Fibroblast of peridontal ligament (primary cell): ENCODE measurements around the gene VEZT.
"Not testable (repeated sequence)": the region's sequence is repeated elsewhere in the genome, so short reads cannot be mapped to it uniquely, and the experiment has no call there.

Source experiments
- DNase-seq: peaks from one replicate; pipeline ENCODE4 v3.0.0-alpha.2; 2010; ENCODE audit errors: extremely low read depth

VEZT gene, protein sequence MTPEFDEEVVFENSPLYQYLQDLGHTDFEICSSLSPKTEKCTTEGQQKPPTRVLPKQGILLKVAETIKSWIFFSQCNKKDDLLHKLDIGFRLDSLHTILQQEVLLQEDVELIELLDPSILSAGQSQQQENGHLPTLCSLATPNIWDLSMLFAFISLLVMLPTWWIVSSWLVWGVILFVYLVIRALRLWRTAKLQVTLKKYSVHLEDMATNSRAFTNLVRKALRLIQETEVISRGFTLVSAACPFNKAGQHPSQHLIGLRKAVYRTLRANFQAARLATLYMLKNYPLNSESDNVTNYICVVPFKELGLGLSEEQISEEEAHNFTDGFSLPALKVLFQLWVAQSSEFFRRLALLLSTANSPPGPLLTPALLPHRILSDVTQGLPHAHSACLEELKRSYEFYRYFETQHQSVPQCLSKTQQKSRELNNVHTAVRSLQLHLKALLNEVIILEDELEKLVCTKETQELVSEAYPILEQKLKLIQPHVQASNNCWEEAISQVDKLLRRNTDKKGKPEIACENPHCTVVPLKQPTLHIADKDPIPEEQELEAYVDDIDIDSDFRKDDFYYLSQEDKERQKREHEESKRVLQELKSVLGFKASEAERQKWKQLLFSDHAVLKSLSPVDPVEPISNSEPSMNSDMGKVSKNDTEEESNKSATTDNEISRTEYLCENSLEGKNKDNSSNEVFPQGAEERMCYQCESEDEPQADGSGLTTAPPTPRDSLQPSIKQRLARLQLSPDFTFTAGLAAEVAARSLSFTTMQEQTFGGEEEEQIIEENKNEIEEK

DNA sequence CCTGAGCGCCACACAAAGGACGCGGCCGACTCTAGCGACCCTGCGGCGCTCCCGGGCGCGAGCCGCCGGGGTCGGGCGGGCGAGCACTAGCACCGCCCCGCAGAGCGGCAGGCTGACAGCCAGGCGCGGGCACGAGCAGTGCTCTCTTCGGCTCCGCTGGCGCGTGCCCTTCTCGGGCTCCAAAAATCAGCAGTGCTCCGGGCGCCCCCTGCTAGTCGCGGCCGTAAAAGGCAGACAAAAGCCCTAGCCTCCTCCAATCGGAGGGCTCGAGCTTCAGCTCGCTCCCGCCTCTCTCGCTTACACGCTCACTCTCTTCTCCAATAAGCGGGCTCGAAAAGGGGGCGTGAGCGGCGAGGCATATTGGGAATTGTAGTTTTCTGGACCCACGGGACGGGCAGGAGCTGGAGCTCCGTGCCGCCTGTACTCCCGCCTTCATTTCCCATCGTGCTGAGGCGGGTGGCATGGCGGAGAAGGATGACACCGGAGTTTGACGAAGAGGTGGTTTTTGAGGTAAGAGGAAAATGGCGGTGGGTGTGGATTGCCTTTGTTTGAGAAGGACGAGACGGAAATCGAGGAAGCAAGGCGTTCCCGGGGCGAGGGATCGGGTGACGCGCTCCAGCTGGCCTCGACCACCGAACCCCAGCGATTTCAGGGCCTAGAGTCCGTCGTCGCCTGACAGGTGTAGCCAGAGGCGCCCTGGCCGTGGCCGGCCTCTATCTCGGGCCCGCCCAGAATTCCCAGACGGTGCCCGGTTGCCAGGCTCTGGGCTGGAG is at the start of gene VEZT, which contains the start of gene FGD6:
TSS of gene VEZT (plus strand) at position 431 of the 773 bp plus-strand sequence. CDS start at position 475, 44 bp downstream.
TSS of gene FGD6 (minus strand) at position 91 of the 773 bp plus-strand sequence. CDS start 227 bp downstream, outside the sequence.
- DNase-seq, result peak; percentile 99

DNA sequence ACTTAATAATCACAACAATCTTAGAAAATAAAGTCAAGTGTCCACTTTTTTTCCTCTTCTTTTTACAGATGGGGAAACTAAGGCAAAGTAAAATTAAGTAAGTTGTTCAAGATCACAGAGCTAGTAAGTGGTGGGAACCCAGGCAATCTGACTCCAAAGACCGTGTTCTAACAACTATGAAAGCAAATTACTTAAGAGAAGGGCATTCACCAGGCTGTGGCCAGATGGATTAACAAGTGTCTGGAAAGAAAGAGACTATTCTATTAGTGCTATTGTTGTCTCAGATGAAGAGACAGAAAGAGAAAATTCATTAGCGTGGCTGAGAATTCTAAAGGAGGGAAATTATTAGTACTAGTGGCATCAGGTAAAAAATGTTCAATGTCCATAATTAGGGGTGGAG is 48.9 kb upstream of the VEZT start:
- DNase-seq, result no peak

DNA sequence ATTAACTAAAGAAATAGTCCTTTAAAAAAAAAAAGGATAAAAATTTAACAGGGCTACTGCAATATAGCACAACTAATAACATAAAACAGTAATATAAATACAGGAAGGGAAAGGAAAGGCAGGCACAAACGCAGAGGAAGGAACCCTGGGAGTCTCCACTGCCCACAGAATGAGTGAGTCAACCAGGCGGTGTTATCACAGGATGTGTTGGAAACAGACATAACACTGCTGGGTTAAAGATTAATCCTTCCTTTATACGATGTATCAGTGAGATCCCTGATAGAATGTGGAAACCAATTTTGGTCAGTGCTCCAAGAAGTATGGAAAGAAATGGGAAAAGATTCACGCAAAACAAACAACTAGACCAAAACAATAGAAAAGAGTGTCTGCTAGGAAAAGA is 48.2 kb upstream of the VEZT start:
- peak; percentile 59 for DNase-seq

DNA sequence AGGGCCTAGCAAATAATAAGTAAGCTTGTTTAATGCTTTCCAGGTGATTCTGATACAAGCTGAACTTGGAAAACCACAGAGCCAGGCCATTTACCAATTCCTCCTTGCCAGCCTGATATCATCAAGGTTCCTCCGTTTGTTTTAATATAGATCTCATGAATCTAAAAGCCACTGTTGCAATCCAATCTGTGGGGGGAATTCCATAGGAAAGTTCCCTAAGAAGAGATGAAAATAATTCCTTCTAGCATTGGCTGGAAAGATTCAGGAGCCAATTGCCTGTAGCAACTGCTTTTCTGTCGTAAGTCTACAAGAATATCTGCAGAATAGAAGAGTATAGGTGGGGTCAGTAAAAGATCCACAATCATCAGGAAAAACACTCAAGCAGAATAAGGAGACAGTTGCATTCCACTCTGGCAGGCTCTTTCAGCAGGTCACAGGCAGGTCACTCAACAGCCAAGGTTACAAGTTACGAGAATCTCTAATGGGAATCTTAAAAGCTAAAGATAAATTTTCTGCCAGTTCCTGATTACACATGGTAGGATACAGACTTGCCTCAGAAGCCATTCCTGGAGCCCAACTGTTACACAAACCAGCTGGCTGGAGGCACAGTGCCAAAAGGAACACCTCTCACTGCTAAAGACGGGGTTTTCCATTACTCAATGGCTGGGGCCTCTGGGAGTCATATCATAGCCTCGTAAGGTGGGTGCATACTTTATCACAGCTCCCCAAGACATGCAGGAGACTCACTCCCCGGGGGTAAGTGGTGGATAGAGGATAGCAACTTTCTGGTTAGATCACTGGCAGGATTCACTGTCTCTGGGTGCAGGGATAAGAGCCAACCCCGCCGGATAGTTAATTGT is 44.0 kb upstream of the VEZT start:
- peak; percentile 58 for DNase-seq

DNA sequence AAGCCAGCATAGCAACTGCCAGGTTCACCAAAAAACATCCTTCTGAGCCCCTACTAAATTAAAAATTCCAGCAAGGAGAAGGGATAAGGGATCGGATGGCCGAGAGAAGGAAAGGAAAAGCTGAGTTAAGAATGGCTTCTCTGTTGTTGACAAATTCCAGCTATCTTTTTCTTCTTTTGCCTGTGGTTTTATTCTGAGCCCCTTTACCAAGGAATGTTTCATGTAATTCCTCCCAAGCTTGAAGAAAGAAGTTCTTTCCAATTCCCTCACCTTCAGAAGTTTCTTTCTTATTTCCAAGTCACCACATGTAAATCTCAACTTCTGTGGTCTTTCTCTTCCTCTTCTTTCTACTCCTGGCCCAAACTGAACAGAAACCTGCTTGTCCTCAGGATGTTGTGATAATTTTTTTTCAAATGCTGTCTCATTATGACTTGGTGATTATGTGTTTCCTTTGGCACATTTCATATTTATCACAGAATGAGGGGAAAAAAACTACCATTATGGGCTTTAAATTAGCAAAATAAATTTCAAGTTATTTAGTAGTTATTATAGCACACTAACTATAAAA is 40.3 kb upstream of the VEZT start:
- DNase-seq, result no peak

DNA sequence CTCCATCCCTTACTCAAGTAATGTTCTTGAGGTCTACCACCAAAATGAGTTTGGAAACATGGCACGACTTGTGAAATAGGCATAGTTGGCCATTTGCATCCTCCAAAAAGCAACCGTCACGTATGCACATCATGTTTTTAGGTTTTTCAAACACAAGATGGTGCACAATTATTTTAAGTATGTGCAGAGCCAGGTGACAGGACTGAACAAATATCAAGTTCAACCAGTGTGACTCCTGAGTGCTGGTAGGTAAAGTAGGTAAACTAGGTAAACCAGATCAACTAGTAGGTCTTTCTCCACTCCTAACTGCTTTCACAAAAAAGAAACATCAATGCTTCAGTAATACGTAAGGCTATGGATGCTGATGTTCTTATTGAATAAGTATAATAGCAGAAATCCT is 39.5 kb upstream of the VEZT start:
- no peak for DNase-seq

DNA sequence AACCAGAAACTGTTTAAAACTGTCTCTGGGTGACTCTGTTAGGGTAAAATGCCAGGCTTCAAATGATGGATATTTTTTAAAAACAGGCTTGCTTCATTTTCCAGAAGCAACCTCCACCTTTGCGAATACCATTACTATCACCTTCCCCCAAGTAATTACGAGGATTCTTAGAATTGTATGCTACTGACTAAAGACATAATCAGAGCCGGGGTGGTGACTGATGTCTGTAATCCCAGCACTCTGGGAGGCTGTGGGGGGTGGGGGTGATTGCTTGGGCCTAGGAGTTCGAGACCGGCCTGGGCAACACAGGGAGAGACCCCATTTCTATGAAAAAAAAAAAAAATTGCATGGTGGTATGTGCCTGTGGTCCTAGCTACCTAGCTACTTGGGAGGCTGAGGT is 38.6 kb upstream of the VEZT start:
- DNase-seq, result no peak

DNA sequence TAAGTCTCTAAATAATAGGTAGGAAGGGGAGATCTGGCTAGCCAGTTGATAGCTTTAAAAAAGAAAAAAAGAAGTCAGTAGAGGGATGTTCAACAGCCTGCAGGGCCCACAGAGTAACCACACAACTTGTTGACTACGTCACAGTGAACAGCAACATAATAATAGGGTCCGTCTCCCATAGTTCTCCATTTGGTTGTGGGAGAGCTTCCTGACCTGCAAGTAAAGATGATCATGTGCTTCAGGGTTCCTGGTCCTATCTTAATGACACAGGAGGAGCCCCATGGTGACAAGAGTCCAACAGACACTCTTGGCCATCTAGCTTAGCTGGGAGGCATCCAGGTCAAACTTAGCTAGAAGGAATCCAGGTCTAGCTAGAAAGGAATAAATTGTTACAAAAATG is 36.5 kb upstream of the VEZT start:
- no peak for DNase-seq

DNA sequence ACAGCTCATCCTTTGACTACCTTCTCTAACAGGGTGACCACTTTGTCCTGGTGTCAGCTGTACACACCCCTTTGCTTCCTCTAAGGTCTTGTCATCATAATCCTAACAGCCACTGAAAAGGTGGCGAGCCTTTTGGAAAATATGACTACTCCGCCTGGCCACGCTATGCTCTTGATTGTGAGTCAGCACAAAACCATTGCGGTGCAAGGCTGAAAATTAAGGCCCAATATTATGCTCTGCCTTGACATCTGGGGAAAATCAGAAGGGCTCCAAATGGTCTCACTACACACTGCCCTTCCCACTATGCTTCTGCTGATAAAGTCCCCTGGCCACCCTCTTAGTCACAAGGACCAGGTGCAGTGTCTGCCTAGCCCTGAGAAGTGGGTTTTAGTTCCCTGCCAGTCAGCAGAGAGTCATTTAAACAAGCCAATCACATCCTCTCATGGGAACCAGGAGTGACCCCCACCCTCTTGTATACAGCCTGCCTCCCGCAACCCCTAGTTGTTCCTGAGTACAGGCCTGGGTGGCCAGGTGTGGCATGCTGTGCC is 34.7 kb upstream of the VEZT start:
- DNase-seq, result peak; percentile 76

DNA sequence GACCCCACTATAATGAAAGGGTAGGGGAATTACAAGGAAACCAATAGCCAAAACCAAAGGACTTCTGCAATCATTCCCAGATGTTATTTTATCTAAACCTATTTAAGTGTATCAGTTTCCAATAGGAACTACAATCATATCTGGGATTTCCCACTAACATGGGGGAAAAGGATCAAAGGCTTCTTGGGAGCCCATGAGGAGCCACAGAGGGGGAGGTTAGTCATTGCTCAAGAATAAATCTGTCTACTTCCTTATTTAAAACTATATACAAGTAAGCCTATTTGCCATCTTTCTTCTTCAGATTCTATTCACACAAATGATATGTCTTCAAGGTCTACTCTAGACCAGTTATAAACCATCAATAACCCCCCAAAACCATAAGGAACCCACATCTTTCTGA is 33.5 kb upstream of the VEZT start:
- DNase-seq, result no peak

DNA sequence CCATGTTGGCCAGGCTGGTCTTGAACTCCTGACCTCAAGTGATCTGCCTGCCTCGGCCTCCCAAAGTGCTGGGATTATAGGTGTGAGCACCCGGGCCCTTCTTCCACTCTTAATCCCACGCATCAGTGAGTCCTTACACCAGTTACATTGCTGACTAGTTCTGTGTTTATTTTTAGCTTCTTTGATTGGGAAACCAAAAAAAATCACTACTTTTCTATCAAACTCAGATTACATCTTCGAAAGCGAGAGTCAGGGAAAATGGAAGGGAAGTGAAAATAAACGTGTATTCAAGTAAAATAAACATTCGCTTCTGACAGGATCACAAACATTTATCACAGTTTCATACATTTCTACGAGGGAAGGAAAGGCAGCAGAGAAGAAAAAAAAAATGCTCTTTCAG is 32.5 kb upstream of the VEZT start:
- peak; percentile 70 for DNase-seq

DNA sequence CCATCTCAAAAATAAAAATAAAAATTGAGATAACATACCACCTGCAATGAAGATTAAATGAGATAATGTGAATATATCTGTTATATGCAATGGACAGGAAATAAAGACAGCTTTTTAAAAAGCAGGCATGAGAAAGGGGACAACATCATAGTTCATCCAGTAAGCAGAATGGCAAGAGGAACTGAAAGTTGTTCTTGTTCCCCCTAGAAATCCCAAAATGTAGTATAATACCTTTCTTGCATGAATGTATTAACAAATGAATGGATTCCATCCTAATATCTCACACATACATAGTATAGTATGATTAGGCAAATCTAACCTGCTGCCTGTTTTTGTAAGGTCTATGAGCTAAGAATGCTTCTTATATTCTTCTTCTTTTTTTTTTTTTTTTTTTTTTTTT is 31.8 kb upstream of the VEZT start:
- DNase-seq, result no peak

DNA sequence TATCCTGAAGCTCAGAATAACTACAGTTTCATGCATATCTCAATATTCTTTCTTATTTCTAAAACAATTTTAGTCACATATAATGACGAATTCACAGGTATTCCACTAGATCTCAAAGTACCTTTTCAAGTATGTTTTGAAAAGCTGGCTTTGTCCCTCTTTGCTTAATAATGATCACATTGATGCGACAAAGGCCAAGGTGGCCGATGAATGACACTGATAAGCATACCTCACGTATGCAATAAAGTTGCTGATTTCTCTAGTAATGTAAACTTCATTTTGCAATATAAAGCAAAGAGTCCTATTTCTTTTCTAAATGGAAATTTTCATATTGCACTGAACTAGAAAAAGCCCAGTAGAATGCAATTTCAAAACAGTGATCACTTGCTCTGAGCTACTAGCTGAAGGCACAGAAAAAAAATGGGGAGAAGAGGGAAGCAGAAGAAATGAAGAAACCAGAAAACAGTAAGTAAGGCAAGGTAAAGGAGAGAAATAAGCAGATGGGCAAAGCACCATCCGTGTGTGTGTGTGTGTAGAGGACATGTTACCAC is 29.7 kb upstream of the VEZT start:
- DNase-seq, result no peak

DNA sequence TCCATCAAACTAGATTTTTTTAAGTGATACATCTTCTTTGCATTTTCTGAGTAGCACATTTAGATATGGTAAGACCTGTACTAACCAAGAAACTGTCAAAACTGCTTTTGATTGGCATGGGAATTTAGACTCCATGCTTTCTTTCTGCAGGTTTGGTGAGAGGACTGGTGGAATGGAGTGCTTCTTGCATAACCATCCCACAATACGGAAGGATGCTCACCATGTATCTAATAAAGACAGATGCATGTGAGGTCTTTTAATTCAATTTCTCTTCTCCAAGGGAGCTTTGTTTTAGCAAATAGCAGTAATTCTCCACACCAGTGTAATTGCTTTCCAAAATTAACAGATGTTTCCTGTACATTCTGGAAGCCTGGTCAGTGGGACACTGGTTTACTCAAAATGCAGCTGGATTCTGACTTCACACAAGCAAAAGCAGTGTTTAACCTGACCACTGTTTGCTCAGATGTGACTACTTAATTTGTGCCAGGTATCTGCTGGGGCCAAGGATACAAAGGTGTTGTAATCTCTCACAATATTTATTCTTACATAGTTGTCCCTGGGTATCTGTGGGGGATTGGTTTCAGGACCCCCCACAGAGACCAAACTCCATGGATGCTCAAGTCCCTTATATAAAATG is 26.4 kb upstream of the VEZT start:
- no peak for DNase-seq

DNA sequence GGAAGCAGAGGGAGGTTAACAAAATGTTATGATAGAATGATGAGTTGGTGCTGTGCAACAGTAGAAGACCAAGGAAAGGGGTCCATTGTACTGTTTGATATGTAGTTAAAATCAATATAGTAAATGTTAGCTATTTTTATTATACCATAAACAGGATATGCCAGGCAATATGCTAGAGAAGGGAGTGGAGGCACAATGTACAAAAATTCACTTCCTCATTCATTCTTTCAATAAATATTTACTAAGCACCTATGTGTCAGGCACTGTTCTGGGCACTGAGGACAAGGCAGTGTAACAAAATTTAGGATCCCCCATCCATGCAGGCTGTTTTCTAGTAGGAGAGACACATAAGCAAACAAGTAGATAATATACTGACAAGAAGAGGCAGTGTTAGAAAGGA is 25.3 kb upstream of the VEZT start:
- DNase-seq, result no peak

DNA sequence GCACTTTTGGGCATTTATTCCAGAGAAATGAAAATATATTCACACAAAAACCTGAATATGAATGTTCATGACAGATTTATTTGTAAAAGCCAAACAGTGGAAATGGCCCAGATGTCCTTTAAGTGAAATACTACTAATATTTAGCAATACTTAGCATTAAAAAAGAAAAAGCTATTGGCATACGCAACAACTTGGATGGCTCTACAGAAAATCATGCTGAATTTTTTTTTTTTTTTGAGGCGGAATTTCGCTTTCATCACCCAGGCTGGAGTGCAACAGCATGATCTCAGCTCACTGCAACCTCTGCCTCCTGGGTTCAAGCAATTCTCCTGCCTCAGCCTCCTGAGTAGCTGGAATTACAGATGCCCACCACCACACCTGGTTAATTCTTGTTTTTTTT is 24.5 kb upstream of the VEZT start:
- no peak for DNase-seq

DNA sequence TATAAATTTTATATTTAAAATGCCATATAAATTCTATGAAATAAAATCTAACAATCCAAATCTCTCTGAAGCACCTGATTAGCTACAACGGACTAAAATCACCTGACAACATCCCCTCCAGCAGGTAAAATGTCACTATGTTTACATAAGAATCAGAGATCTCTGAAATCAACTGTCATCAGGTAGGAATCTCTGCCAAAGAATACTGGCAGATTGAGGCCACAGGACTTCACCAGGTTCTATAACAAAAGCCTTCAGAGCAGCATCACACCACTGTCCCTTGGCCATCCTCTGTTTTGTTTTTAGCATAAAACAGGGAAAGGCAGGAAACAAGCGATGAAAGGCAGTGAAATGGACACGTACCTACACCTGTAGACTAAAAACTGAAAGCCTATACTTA is 22.5 kb upstream of the VEZT start:
- no peak for DNase-seq

DNA sequence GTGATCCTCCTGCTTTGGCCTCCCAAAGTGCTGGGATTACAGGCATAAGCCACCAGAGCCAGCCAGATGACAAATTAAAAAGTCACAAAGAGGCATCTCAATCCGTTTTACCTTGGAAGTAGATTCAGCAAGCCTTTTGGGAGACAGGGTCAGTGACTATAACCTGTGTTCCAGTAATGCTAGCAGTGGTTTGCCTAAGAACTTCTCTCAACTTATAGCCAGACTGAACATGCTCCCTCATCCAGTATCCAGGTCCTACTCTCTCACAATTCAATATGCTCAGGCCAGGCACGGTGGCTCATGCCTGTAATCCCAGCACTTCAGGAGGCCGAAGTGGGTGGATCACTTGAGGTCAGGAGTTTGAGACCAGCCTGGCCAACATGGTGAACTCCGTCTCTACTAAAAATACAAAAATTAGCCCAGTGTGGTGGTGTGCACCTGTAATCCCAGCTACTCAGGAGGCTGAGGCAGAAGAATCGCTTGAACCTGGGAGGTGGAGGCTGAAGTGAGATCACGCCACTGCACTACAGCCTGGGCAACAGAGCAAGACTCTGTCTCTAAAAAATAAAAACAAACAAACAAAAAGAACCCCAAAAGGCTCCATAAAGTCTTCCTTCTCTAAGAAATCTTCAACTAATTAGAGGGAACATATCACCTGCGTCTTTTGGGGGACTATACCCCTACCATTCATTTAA is 20.6 kb upstream of the VEZT start:
- not testable (repeated sequence) for DNase-seq

DNA sequence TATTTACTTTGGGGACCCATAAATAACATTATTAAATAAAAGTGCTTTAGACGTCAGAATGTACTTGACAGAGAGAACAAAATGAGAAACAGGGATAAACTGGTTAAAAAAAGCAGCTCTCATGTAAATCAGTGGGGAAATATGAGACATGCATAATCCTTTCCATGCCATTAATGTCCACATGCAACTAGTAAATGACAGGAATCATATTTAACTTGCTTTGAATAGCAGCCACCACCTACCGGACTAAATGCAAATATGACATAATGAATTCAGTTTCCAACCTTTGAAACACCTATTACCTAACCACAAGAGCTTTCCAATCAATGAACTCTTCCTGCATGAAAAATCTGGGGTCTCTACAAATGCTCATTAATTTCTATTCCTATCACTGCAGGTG is 20.0 kb upstream of the VEZT start:
- no peak for DNase-seq
